ENCODE data around the gene EPHB6.

- TF ChIP-seq CTCF (IDR thresholded peaks at IDR 0.05) (peak; percentile 89), ZFX (IDR thresholded peaks at IDR 0.05; ENCODE audit: borderline replicate concordance) (no peak)
These were observed 1.0 kb upstream of the EPHB6 start for GRCh38 chr7:142853739-142854371.
